ENCODE data around the gene GLO1. TPM values are rescaled to one million over a fixed set of nuclear protein-coding genes. Genes with fewer than 3 reads are reported as not detected.
A peak's percentile ranks its signal among the peaks of the same experiment; 100 is the strongest.

The GLO1 gene
- total and polyA plus RNA-seq, 2 experiments from 2014 or later = 273 TPM

GRCh38 chr6:38703949-38704590 lies 1.1 kb upstream of the GLO1 start (continued):
- TF ChIP-seq ZNF462 (CRISPR knock-in tag; IDR thresholded peaks at IDR 0.05) = no peak

GRCh38 chr6:38701551-38701950 lies 1.4 kb downstream of the GLO1 start:
- no peaks in the 10 kb centered on the region for H3F3A ChIP-seq (replicated peaks; ENCODE audit: low read depth)
- H3K4me2 ChIP-seq = peak overlapping the region; percentile 44
- H3K27me3 ChIP-seq (ENCODE audit: insufficient read depth) = no peaks in the 10 kb centered on the region
- H3K9me2 ChIP-seq (ENCODE audit: insufficient read depth) = no peaks in the 10 kb centered on the region
- peaks cover 61% of the 10 kb centered on the region for H3K79me2 ChIP-seq (replicated peaks; ENCODE audit: insufficient read depth)
- ATAC-seq (no peak), DNase-seq (ENCODE audit: low spot score) (no peak)
- Mint-ChIP-seq H3K4me1 (peaks cover 2% of the 10 kb centered on the region; the same call in 1 of the 3 replicates), H3K27ac (no peak overlapping the region), H3K9me3 (peaks cover 11% of the 10 kb centered on the region), H3K4me3 (peak overlapping the region; percentile 88; the same call in 2 of the 3 replicates), H3K27me3 (ENCODE audit: insufficient read depth, low read depth, poor library complexity) (peaks cover 9% of the 10 kb centered on the region), H3K36me3 (ENCODE audit: low read depth) (peaks cover 33% of the 10 kb centered on the region)
- peaks cover 36% of the 10 kb centered on the region for H4K20me1 ChIP-seq (replicated peaks; ENCODE audit: insufficient read depth)
- no peak overlapping the region for H3K27ac ChIP-seq (ENCODE audit: low read depth)
- H3K4me3 ChIP-seq = peak overlapping the region; percentile 76
- no peaks in the 10 kb centered on the region for H3K4me1 ChIP-seq (ENCODE audit: insufficient read depth)
- H2AFZ ChIP-seq = no peak overlapping the region
- H3K36me3 ChIP-seq (ENCODE audit: insufficient read depth) = no peaks in the 10 kb centered on the region
- no peak for TF ChIP-seq EZH2phosphoT487 (IDR thresholded peaks at IDR 0.05; ENCODE audit: unreplicated experiment)
- TF ChIP-seq POLR2AphosphoS5 (IDR thresholded peaks at IDR 0.05; ENCODE audit: low read depth) = no peak
- TF ChIP-seq CREB1 (CRISPR knock-in tag; IDR thresholded peaks at IDR 0.05; ENCODE audit: low read depth) = no peak
- TF ChIP-seq CTCF (conservative IDR thresholded peaks at IDR 0.05; ENCODE audit: low read depth in 2 of 2) = no peak
- TF ChIP-seq STAT1 (IDR thresholded peaks at IDR 0.05; ENCODE audit: unreplicated experiment) = no peak
- TF ChIP-seq NANOG (IDR thresholded peaks at IDR 0.05; ENCODE audit: borderline replicate concordance) = no peak
- TF ChIP-seq ETS1 (IDR thresholded peaks at IDR 0.05) = no peak

All from GM23338 (cell line).